GM12874 (cell line): Measurements from ENCODE around the gene GPR158.

Source experiments
- TF ChIP-seq, protein P1 (sequence below): IDR thresholded peaks from 2 replicates; pipeline ENCODE4 v1.5.1; 2011; ENCODE audit warnings: low read depth, mild to moderate bottlenecking, control low read depth, low read length, moderate library complexity; ENCODE audit not compliant: insufficient read depth

The GPR158 gene

DNA sequence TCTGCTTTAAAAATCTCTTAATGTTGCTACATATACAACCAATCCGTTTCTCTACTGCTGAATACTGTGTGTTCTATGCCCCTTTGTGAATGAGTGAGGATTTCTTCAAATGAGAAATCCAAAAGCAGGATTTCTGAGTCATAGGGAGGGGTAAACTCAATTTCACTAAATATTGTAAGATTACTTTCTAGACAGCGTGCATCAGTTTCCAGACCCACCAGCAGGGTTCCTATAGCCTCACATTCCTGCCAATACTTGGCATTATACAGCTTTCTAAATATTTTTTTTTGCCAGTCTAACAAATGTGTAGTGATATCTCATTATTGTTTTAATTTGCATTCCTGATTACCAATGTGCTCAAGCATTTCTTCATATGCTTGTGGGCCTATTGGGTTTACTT is 35.5 kb downstream of the GPR158 start:
- TF ChIP-seq, protein P1, sequence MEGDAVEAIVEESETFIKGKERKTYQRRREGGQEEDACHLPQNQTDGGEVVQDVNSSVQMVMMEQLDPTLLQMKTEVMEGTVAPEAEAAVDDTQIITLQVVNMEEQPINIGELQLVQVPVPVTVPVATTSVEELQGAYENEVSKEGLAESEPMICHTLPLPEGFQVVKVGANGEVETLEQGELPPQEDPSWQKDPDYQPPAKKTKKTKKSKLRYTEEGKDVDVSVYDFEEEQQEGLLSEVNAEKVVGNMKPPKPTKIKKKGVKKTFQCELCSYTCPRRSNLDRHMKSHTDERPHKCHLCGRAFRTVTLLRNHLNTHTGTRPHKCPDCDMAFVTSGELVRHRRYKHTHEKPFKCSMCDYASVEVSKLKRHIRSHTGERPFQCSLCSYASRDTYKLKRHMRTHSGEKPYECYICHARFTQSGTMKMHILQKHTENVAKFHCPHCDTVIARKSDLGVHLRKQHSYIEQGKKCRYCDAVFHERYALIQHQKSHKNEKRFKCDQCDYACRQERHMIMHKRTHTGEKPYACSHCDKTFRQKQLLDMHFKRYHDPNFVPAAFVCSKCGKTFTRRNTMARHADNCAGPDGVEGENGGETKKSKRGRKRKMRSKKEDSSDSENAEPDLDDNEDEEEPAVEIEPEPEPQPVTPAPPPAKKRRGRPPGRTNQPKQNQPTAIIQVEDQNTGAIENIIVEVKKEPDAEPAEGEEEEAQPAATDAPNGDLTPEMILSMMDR = no peak

DNA sequence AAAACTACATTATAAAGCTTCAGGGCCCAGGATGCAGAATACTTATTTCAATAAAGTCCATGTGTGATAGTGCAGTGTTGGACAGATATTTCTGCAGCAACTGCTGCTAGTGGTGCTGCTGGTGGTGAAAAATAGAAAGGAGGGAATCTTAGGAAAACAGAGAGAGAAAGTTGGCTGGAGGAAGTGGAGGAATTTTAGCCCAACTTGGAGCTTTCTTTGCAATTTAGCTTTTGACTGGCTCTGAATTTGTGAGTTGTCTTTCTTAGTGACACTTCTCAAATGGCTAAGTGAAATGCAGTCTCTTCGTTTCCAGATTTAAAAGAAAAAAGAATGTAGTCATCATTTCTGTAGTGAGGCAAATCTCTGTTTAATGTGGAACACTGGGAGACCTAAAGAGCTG is 45.4 kb downstream of the GPR158 start:
- TF ChIP-seq, protein P1 = no peak

DNA sequence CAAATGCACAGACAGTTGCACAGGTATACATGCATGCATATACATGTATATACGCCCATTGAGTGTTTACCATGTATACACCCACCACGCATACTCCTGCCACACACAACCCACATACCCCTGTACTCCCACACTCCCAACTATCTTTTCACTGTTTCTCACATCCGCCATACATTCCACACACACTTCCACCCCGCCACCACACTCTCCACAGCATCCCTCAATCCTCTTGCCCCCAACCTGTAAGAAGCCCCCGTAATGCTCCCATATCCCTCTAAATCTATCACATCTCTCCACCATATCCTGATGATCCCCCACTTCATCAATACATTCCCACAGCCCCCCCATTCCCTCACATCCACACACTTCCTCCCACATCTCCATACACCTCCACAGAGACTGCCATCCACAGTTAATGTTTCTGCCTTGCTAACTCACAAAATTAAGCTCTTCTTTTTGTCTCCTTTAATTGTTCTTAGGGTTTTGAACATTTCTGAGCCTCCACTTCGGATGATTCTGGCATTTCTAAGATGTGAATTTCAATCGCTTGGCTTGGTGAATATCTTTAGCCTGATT is 47.4 kb downstream of the GPR158 start:
- TF ChIP-seq, protein P1 = no peak

DNA sequence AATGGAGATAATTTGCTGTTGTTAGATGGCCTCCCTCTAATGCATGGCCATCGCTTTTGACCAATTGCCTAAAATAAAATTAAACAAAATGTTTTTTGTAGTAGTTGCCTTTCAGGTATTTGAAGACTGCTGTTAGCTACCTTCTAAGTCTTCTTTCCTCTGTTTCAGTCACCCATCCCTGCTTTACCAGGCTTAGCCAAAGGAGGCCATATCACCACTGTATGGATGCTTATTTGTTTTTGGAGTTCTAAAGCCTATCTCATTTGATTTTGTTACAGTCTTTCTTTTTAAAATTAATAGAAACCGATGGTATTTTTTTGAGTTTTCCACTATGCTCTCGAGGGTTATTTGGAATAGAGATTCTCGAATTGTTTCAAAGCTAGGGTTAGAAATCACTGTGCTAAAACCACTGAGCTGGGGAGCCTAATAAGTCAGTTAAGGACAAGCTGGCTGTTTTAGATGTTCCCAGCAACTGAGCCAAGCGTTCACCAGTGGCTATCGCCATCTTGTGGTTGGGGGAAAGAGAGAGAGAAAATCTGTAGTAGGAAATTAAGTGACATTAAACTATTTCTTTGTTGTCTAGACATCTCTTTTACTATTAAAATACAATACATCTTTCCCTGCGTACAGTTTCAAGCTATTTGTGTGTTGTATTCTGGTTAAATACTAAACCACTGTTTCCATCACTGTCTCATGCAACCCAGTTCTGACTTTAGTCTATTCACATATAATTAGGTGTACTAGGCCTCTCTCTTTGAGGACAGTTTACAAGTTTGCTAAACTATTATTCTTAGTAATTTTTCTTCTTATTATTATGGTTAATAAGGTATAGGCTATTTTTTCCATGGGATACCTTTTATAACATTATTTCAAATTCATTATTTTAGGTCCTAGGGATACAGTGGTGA is 52.2 kb downstream of the GPR158 start:
- TF ChIP-seq, protein P1 = peak; percentile 63; the same call in 1 of the 2 replicates

DNA sequence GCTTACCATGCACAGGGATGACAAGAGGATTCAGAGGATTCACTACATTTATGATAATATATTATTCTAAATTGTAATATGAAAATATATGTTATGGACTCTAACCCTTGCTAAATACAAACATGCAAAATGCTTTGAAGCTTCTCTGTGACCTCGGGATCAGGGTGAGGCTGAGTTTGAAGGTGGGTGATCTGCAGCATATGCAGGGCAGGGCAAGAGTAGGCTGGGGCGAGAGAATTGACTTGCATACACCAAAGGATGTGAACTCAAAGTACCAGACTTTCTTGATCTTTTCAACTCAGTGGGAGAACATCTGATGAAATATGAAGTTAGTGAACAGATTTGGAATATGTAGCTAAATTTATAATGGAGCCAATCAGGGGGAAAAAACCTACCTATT is 57.0 kb downstream of the GPR158 start:
- TF ChIP-seq, protein P1 = no peak

DNA sequence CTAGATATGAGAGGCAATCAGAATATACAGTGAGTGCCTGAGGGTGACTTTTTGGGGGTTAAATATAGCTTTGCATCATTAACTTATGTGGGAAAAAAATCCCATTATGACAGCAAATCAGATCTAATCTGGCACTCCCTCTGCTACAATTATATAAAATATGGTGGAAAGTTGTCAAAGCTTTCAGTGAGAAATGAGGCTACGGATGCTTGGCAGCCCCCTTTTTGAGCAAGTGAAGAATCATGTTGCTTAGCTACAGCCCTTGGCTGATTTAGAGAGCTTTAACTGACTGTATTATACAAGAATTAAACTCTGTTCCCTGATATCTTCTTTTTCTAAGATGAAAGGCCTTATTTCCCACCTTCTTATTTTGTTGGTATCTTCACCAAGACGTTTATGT is 57.4 kb downstream of the GPR158 start:
- TF ChIP-seq, protein P1 = no peak

DNA sequence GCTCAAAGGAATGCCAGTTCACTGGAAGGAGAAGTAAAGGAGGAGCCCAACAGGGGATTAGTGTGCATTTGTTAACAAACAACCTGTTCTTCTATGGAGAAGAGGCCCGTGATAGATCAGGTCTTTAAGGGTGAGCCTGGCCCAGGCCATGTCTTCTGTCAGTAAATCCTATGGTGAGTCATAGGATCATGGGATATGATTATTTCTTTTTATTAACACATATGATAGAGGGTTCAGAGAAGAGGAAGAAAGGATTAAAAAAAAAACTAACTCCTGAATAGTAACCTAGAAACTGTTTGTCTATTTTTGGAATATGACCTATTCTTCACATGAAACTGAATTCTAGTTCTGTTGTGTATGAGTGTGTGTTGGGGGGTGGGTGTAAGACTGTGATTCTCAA is 70.4 kb downstream of the GPR158 start:
- TF ChIP-seq, protein P1 = no peak
